NAMALWA (cell line): ENCODE results near the gene MYLIP.
"Not testable (repeated sequence)": the region's sequence is repeated elsewhere in the genome, so short reads cannot be mapped to it uniquely, and the experiment has no call there.

Experiments
- DNase-seq: peaks from one replicate; pipeline ENCODE4 v3.0.0-alpha.2; 2015; ENCODE audit warnings: low spot score

Gene MYLIP

GRCh38 chr6:16174416-16175078 lies 45.7 kb downstream of the MYLIP start:
- DNase-seq, result no peak

DNA sequence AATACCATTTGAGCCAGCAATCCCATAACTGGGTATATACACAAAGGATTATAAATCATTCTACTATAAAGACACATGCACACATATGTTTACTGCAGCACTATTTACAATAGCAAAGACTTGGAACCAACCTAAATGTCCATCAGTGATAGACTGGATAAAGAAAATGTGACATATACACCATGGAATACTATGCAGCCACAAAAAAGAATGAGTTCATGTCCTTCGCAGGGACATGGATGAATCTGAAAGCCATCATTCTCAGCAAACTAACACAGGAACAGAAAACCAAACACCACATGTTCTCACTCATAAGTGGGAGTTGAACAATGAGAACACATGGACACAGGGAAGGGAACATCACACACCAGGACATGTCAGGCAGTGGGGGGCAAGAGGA lies 47.7 kb downstream of the MYLIP start:
- not testable (repeated sequence) for DNase-seq

DNA sequence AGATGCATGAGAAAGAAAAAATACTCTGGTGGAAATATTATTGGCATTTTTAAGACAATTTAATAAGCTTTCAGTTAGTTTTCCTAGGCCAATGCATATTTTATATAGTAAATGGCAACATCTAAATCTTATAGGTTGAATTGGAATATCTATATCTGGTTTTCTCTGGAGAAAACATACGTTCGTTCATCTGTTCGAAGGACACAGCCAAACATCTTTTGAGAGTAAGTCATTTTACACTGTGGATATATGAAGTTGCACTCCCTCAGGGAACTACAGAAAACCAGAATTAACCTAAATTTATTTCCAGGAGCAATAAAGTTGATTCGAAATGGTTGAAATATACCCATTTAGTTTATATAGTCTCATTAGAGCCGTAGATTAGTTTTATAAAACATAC lies 49.0 kb downstream of the MYLIP start:
- no peak for DNase-seq

DNA sequence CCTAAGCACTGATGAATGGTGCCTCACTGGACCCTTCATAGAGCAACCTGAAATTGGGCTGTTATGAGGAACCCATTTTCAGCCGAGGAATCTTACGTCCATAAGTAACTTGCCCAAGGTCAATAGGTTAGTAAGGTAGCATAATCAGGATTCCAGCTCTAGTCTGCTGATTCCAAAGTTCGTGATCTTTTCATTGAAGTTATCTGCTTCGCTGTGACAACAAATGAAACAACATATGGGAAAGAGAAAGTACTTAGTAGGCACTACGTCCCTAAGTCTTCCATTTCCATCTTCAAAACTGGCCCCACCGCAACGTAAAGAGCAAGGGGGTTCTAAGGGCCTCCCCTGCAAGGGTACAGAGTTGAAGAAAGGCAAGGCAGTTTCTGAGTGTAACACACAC lies 49.5 kb downstream of the MYLIP start:
- no peak for DNase-seq

DNA sequence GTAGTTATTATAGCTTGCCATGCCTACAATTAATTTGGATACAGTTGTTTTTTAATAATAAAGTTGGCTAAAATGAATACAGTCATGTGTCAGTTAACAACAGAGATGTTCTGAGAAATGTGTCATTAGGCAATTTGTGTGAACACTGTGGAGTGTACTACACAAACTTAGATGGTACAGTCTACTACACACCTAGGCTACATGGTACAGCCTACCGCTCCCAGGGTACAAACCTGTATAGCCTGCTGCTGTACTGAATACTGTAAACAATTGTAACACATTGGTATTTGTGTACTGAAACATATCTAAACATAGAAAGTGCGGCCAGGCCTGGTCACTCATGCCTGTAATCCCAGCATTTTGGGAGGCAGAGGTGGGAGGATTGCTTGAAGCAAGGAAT lies 50.2 kb downstream of the MYLIP start:
- DNase-seq, result no peak

GRCh38 chr6:16179970-16180431 lies 51.1 kb downstream of the MYLIP start:
- DNase-seq, result no peak

DNA sequence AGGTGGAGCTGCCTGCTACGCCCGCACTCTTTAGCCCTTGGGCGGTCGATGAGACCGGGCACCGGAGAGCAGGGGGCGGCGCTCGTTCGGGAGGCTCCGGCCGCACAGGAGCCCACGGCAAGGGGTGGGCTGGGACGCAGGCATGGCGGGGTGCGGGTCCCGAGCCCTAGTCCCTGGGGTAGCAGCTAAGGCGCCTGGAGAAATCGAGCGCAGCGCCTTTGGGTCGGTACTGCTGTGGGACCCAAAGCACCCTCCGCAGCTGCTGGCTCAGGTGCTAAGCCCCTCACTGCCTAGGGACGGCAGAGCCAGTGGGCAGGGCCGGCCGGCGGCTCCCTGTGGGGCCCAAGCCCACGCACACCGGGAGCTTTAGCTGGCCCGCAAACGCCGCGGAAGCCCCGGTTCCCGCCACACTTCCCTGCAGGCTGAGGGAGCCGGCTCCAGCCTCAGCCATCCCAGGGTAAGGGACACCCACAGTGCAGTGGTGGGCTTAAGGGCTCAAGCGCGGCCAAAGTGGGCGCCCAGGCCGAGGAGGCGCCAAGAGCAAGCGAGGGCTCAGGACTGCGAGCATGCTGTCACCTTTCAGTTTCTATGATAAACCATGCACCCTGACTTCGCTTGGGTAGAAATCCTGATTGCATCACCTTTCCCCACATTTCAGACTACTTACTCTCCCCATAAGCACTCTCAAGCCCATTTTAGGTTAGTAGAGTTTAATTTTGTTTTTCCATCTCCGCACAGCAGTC lies 52.0 kb downstream of the MYLIP start:
- DNase-seq, result no peak

DNA sequence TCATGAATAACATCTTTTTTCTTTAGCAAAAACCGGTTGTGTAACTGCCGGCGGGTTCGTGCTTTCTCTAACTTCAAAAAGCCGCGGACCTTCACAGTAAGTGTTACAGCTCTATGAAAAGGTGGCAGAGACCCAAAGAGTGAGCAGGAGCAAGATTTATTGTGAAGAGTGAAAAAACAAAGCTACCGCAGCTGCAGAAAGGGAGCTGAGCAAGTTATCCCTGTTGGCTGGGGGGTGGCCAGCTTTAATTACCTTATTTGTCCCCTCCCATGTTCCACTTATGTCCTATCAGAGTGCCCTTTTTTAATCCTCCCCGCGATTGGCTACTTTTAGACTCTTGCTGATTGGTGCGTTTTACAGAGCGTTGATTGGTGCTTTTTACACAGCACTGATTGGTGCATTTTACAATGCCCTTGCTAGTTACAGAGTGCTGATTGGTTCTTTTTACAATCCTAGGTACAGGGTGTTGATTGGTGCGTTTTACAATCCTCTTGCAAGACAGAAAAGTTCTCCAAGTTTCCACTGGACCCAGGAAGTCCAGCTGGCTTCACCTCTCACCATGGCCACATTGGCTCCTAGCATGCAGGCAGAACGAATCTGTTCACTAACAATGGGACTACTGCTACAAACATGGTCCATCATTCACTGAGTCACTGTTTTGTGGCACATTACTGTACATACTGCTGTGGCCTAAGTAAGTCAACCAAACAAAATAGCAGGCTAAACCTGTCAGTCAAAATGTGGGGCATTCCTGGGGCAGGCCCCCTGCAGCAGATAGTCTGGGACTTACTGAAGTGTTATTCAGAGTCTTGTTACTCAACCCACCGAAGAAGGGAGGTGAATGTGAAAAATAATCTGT lies 52.8 kb downstream of the MYLIP start:
- DNase-seq, result peak; percentile 30

DNA sequence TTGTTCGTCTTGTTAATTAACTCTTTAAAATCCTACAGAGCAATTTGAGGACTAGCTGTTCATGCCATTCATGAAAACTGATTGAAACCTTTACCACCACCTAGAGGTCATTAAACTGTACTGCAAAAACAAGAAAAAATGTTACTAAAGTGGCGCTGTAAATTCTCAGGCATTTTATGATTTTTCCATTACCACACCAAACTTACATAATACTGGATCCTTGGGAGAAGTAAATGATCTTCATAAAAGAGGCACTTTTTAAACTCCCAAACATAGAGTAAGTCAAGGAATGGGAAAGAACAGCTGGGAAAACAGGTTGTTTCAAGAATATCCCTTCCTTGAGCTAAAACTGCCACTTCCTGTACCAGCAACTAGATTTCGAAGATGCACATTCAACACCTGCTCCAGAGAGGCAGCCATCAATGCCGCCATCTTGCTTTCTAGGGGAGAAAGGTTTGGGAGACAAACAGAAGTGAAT lies 54.3 kb downstream of the MYLIP start:
- peak; percentile 79 for DNase-seq

GRCh38 chr6:16184129-16184528 lies 55.2 kb downstream of the MYLIP start:
- DNase-seq, result peak; percentile 76

GRCh38 chr6:16184551-16184950 lies 55.7 kb downstream of the MYLIP start:
- DNase-seq, result no peak

- DNase-seq, result no peak
Observed at GRCh38 chr6:16187176-16187575, 58.3 kb downstream of the MYLIP start.

DNA sequence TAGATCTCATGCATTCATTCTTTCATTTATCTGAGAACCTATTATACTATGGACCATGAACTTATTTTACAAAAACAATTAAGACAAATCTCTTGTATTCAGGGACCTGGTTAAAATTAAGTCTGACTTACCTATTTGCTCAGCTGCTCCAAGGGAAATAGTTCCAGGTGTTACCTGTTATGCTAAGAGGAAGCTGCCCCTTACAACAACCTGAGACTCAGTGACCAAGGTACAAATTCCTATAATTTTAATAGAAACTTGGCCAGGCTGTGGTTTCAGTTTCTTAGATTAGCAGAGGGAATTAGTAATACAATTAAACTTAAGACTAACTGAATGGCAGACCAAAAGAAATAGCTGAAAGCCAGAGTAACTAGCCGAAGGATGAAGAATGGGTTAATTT lies 61.3 kb downstream of the MYLIP start:
- no peak for DNase-seq

DNA sequence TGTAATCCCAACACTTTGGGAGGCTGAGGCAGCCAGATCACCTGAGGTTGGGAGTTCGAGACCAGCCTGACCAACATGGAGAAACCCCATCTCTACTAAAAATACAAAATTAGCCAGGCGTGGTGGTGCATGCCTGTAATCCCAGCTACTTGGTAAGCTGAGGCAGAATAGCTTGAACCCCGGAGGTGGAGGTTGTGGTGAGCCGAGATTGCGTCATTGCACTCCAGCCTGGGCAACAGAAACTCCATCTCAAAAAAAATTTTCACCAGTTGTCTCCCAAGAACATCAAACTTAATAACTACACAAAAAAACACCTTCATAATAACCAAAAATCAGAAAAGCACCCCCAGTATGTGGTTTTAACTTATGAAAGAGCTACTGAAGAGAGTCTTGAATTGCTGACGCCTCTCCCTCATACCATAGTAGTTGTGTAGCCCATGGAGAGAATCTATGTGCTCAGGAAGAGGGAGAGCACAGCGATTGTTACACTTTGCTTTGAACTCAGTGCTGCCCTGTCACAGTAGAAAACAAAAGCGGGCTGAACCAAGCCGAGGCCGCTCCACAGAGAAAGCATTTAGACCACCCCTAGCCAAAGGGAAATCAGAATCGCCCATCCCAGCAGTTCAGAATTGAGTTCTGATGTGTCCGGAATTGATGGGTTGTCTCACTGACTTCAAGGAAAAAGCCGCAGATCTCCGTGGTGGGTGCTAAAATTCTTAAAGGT lies 67.5 kb downstream of the MYLIP start:
- no peak for DNase-seq

DNA sequence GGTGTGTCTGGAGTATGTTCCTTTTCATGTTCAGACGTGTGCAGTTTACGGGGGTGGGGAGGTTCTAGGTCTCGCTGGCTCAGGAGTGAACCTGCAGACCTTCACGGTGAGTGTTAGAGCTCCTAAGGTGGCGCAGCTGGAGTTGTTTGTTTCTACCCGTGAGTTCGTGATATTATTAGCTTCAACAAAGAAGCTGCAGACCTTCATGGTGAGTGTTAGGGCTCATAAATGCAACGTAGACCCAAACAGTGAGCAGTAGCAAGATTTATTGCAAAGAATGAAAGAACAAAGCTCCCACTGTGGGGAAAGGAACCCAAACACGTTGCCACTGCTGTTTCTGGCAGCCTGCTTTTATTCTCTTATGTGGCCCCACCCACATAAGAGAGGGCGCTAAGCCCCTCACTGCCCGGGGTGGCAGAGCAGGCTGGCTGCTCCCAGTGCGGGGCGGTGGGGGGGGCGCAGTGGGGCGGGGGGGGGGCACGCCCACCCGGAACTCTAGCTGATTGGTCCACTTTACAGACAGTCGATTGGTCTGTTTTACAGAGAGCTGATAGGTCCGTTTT lies 68.2 kb downstream of the MYLIP start:
- no peak for DNase-seq
